H9 (cell line): Measurements from ENCODE around the gene TSPAN8. TPM values are rescaled to one million over a fixed set of nuclear protein-coding genes. Genes with fewer than 3 reads are reported as not detected.

Source experiments
- DNase-seq: peaks from one replicate; pipeline ENCODE4 v3.0.0-alpha.2; 2017
- H2AFZ ChIP-seq: one replicate; pipeline ENCODE4 v1.6.1; 2013; ENCODE audit warnings: mild to moderate bottlenecking, low read length, control low read depth, moderate library complexity
- H2AK5ac ChIP-seq: 2 replicates; pipeline ENCODE4 v1.6.1; 2013; ENCODE audit warnings: low read length, control low read depth, mixed read lengths; ENCODE audit not compliant: insufficient read length
- H2BK120ac ChIP-seq: one replicate; pipeline ENCODE4 v1.6.1; 2013; ENCODE audit warnings: low read depth, mild to moderate bottlenecking, low read length, control low read depth, inconsistent platforms; ENCODE audit not compliant: poor library complexity, severe bottlenecking
- H2BK12ac ChIP-seq: 2 replicates; pipeline ENCODE4 v1.6.1; 2013; ENCODE audit warnings: low read length, control low read depth, mixed read lengths, low read depth; ENCODE audit not compliant: insufficient read length
- H2BK15ac ChIP-seq: 2 replicates; pipeline ENCODE4 v1.6.1; 2013; ENCODE audit warnings: low read depth, low read length, control low read depth
- H2BK20ac ChIP-seq: one replicate; pipeline ENCODE4 v1.6.1; 2013; ENCODE audit warnings: low read depth, mild to moderate bottlenecking, low read length, control low read depth, inconsistent platforms; ENCODE audit not compliant: poor library complexity, severe bottlenecking
- H2BK5ac ChIP-seq: 2 replicates; pipeline ENCODE4 v1.6.1; 2013; ENCODE audit warnings: low read length, control low read depth, mixed read lengths; ENCODE audit not compliant: insufficient read length
- H3K14ac ChIP-seq: 2 replicates; pipeline ENCODE4 v1.6.1; 2013; ENCODE audit warnings: low read length, control low read depth; ENCODE audit not compliant: insufficient read depth
- H3K18ac ChIP-seq: 2 replicates; pipeline ENCODE4 v1.6.1; 2013; ENCODE audit warnings: low read depth, mild to moderate bottlenecking, mixed read lengths, low read length, control low read depth; ENCODE audit not compliant: insufficient read length
- H3K23ac ChIP-seq: 2 replicates; pipeline ENCODE4 v1.6.1; 2013; ENCODE audit warnings: low read length, control low read depth, mixed read lengths, low read depth; ENCODE audit not compliant: insufficient read length
- H3K23me2 ChIP-seq: 2 replicates; pipeline ENCODE4 v1.6.1; 2013; ENCODE audit warnings: low read depth, mild to moderate bottlenecking, mixed read lengths, low read length, control low read depth; ENCODE audit not compliant: insufficient read length, poor library complexity, severe bottlenecking
- H3K27ac ChIP-seq: 2 replicates; pipeline ENCODE4 v1.5.1; 2013; ENCODE audit warnings: low read length, control low read depth, mixed read lengths, low read depth; ENCODE audit not compliant: insufficient read length
- H3K27me3 ChIP-seq: 2 replicates; pipeline ENCODE4 v1.6.1; 2013; ENCODE audit warnings: low read length, control low read depth, inconsistent platforms; ENCODE audit not compliant: insufficient read depth
- H3K4ac ChIP-seq: 2 replicates; pipeline ENCODE4 v1.6.1; 2013; ENCODE audit warnings: low read depth, mild to moderate bottlenecking, control low read depth, inconsistent platforms, low read length, moderate library complexity
- H3K4me1 ChIP-seq: 2 replicates; pipeline ENCODE4 v1.6.1; 2013; ENCODE audit warnings: low read length, control low read depth, inconsistent platforms; ENCODE audit not compliant: insufficient read depth
- H3K4me2 ChIP-seq: 2 replicates; pipeline ENCODE4 v1.6.1; 2013; ENCODE audit warnings: low read length, control low read depth, mixed read lengths; ENCODE audit not compliant: insufficient read length, insufficient read depth
- H3K56ac ChIP-seq: 2 replicates; pipeline ENCODE4 v1.6.1; 2013; ENCODE audit warnings: low read depth, mild to moderate bottlenecking, mixed read lengths, low read length, control low read depth; ENCODE audit not compliant: insufficient read length
- H3K79me1 ChIP-seq: 2 replicates; pipeline ENCODE4 v1.6.1; 2013; ENCODE audit warnings: low read depth, mild to moderate bottlenecking, moderate library complexity, low read length, control low read depth, inconsistent platforms; ENCODE audit not compliant: insufficient read depth, poor library complexity, severe bottlenecking
- H3K79me2 ChIP-seq: 2 replicates; pipeline ENCODE4 v1.6.1; 2013; ENCODE audit warnings: low read length, control low read depth, inconsistent platforms; ENCODE audit not compliant: insufficient read depth
- H3K9ac ChIP-seq: 2 replicates; pipeline ENCODE4 v1.6.1; 2013; ENCODE audit warnings: low read length, control low read depth, mixed read lengths; ENCODE audit not compliant: insufficient read length; ENCODE audit errors: extremely low read depth
- H3K9me3 ChIP-seq: one replicate; pipeline ENCODE4 v1.6.1; 2013; ENCODE audit warnings: low read depth, low read length, inconsistent platforms; ENCODE audit not compliant: control insufficient read depth
- H3T11ph ChIP-seq: one replicate; pipeline ENCODE4 v1.6.1; 2013; ENCODE audit warnings: mild to moderate bottlenecking, low read length, control low read depth, inconsistent platforms
- H4K20me1 ChIP-seq: one replicate; pipeline ENCODE4 v1.6.1; 2013; ENCODE audit not compliant: control insufficient read depth, insufficient read length, insufficient read depth
- H4K5ac ChIP-seq: 2 replicates; pipeline ENCODE4 v1.6.1; 2013; ENCODE audit warnings: low read depth, mild to moderate bottlenecking, mixed read lengths, low read length, control low read depth; ENCODE audit not compliant: insufficient read length
- H4K8ac ChIP-seq: replicated peaks from 2 replicates; pipeline ENCODE4 v1.6.1; 2013; ENCODE audit warnings: low read length, control low read depth, mixed read lengths, low read depth; ENCODE audit not compliant: insufficient read length
- H4K91ac ChIP-seq: 2 replicates; pipeline ENCODE4 v1.6.1; 2013; ENCODE audit warnings: low read depth, mild to moderate bottlenecking, moderate library complexity, mixed read lengths, low read length, control low read depth; ENCODE audit not compliant: insufficient read length
- H3K27ac Mint-ChIP-seq, 3 experiments: 2 replicates in 2 of 3; 3 replicates in 1 of 3; pipeline ENCODE4 v1.8.0; 2020 to 2021; ENCODE audit warnings: mixed read lengths in 3 of 3, mild to moderate bottlenecking in 1 of 3, moderate library complexity in 1 of 3
- H3K27me3 Mint-ChIP-seq: 2 replicates; pipeline ENCODE4 v1.8.0; 2021; ENCODE audit warnings: low read depth, mild to moderate bottlenecking, moderate library complexity, mixed read lengths
- H3K36me3 Mint-ChIP-seq, 3 experiments: 2 replicates in 2 of 3; 3 replicates in 1 of 3; pipeline ENCODE4 v1.8.0; 2020 to 2021; ENCODE audit warnings: low read depth in 3 of 3, mixed read lengths in 3 of 3; ENCODE audit not compliant: insufficient read depth in 1 of 3
- H3K4me1 Mint-ChIP-seq, 2 experiments: 2 replicates each; pipeline ENCODE4 v1.8.0; 2020; ENCODE audit warnings: mixed read lengths in 2 of 2
- H3K4me3 Mint-ChIP-seq, 2 experiments: 2 replicates in 1 of 2; 3 replicates in 1 of 2; pipeline ENCODE4 v1.8.0; 2020 to 2021; ENCODE audit warnings: mild to moderate bottlenecking in 2 of 2, mixed read lengths in 2 of 2, moderate library complexity in 1 of 2
- H3K9me3 Mint-ChIP-seq, 2 experiments: 2 replicates in 1 of 2; 3 replicates in 1 of 2; pipeline ENCODE4 v1.8.0; 2020; ENCODE audit warnings: mild to moderate bottlenecking in 2 of 2, mixed read lengths in 2 of 2, moderate library complexity in 1 of 2
- WGBS: extraction: QIAGEN DNeasy Blood & Tissue Kit; methylation state at CpG from one replicate; pipeline ENCODE4 v1.1.7; 2013; ENCODE audit warnings: missing lambda C conversion rate, low lambda C conversion rate, mixed read lengths; ENCODE audit not compliant: insufficient read length; ENCODE audit errors: extremely low coverage; 5-methylcytosine and 5-hydroxymethylcytosine counted together
- total RNA-seq: library from RNA; stranded (reverse); gene quantifications from 2 replicates; pipeline ENCODE4 v1.2.1, GENCODE V29; 2021
- TF ChIP-seq, protein P1 (sequence below): fragments of 200-600 bp; sonication (generic); conservative IDR thresholded peaks from 3 replicates; pipeline ENCODE4 v1.8.0; 2021; ENCODE audit warnings: antibody characterized with exemption, mild to moderate bottlenecking

Gene TSPAN8
- total RNA-seq, 1 experiment from 2014 or later = not detected

DNA sequence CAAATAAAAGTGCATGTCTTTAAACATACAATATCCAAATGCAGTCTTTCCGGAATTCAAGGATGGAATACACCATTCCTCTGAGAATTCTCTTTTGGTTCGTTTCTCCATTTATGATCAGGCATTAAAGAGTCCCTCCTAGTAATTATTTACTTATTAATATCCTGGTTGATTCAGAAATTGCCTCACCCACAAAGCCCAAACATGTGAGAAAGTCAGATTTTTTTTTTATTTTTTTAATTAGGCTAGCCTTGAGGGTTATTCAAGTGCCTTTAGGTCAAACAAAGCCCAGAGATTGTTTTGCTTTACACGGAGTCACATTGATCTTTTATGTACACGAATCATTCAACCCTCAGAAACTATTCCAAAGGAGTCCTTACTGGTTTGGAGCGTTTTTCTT, 6.4 kb upstream of the TSPAN8 start:
- no peak overlapping the region for H4K91ac ChIP-seq
- TF ChIP-seq, protein P1, sequence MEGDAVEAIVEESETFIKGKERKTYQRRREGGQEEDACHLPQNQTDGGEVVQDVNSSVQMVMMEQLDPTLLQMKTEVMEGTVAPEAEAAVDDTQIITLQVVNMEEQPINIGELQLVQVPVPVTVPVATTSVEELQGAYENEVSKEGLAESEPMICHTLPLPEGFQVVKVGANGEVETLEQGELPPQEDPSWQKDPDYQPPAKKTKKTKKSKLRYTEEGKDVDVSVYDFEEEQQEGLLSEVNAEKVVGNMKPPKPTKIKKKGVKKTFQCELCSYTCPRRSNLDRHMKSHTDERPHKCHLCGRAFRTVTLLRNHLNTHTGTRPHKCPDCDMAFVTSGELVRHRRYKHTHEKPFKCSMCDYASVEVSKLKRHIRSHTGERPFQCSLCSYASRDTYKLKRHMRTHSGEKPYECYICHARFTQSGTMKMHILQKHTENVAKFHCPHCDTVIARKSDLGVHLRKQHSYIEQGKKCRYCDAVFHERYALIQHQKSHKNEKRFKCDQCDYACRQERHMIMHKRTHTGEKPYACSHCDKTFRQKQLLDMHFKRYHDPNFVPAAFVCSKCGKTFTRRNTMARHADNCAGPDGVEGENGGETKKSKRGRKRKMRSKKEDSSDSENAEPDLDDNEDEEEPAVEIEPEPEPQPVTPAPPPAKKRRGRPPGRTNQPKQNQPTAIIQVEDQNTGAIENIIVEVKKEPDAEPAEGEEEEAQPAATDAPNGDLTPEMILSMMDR = no peak
- H3K4me2 ChIP-seq = no peak overlapping the region
- no peak overlapping the region for H3K56ac ChIP-seq
- Mint-ChIP-seq H3K9me3 (peaks cover 10% of the 10 kb centered on the region in 2 experiments), H3K36me3 (peaks cover 4 to 13% (median 4%) of the 10 kb centered on the region in 3 experiments; a peak in 6 of 7 replicates), H3K27me3 (no peaks in the 10 kb centered on the region; the same call in 1 of the 2 replicates), H3K27ac (no peak overlapping the region), H3K4me3 (no peak overlapping the region), H3K4me1 (no peaks in the 10 kb centered on the region)
- no peak overlapping the region for H3K14ac ChIP-seq
- H3K27me3 ChIP-seq = no peaks in the 10 kb centered on the region
- no peak overlapping the region for H2BK15ac ChIP-seq
- no peak overlapping the region for H3K4ac ChIP-seq
- H4K5ac ChIP-seq = no peak overlapping the region
- DNase-seq = no peak
- no peak overlapping the region for H2BK5ac ChIP-seq
- no peak overlapping the region for H3K23ac ChIP-seq
- H2AFZ ChIP-seq = no peak overlapping the region
- H4K20me1 ChIP-seq = no peaks in the 10 kb centered on the region
- no peak overlapping the region for H3K9ac ChIP-seq
- H2BK12ac ChIP-seq = no peak overlapping the region
- no peak overlapping the region for H3K27ac ChIP-seq
- H2AK5ac ChIP-seq = no peak overlapping the region
- no peak overlapping the region for H2BK20ac ChIP-seq
- no peaks in the 10 kb centered on the region for H3K79me1 ChIP-seq
- H3T11ph ChIP-seq = no peak overlapping the region
- no peak overlapping the region for H2BK120ac ChIP-seq
- no peak overlapping the region for H4K8ac ChIP-seq
- WGBS = no CpG with 5 or more reads among the region's 5 CpGs
- H3K23me2 ChIP-seq = no peaks in the 10 kb centered on the region
- H3K9me3 ChIP-seq = no peaks in the 10 kb centered on the region
- H3K18ac ChIP-seq = no peak overlapping the region
- no peaks in the 10 kb centered on the region for H3K4me1 ChIP-seq
- H3K79me2 ChIP-seq = no peaks in the 10 kb centered on the region
